NCI-H1092 (cell line): ENCODE results near the gene CNTN4.

Experiments
- DNase-seq: peaks from one replicate; lab custom pipeline; 2025; lab: John Stamatoyannopoulos, UW

The CNTN4 gene

DNA sequence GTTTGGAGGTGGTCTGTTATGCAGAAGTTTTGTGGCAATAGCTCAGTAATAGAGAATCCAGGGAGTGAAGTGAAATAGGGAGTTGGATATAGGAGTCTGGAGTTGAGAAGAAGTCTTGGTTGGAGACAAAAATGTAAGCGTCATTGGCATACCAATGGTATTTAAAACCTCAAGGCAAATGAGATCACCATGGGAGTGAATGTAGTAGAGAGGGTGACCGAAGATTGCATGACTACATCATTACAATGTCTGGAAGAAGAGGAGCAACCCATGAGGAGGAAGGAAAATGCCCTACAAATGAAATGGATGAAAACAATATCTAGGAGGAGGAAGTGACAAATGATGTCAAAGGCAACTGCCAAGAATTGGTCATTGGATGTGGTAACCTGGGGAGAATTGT lies 54.4 kb downstream of the CNTN4 start:
- no peak for DNase-seq

- DNase-seq = no peak
Measured at GRCh38 chr3:2153547-2153946, 54.9 kb downstream of the CNTN4 start.

GRCh38 chr3:2154621-2155020 lies 56.0 kb downstream of the CNTN4 start:
- no peak for DNase-seq

DNA sequence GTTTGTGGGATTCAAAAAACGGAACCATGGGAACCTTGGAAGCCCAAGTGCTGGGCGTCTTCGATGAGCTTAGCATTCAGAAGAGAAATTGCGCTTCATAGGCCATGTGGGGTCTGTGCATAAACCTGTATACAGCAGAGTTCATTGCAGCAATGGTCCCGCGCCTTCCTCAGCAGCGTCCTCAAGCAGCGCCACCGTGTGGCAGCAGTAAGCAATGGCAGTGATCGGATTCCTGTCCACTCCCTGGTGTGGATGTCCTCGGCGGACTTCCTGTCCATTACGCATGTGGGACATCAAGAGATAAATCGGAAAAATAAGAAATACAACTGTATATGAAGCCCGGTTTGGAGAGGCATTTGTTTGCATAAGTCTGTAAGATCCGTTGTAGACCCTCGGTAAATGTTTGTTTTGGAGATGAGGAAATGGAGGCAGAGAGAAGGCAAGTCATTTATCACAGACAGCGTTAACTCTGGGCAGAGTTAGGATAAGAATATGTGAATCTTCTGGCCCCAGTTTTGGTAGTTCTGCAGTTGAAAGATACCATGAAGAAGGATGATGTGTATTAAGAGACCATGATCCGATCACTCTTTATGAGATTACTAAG lies 57.7 kb downstream of the CNTN4 start:
- DNase-seq = no peak

DNA sequence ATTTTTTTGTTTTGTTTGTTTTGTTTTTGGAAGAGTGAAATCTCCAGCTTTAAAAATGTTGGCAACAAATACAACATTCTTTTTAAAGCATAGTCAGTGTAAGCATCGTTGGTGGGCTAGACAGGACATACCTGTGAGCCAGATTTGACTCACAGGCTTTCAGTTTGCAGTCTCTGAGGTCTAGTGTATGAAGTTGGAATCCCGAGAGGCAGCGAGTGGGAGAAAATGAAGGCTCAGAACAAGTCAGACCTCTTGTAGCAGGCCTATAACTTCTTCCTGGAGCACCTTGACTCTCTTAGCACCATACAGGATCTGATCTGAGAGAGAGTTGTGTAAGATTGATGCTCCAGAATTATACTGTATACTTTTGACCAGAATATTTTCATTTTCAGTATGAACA lies 60.2 kb downstream of the CNTN4 start:
- DNase-seq = no peak

- DNase-seq = no peak
Measured at GRCh38 chr3:2166552-2166951, 67.9 kb downstream of the CNTN4 start.

- no peak for DNase-seq
Measured at GRCh38 chr3:2172561-2173171, 74.0 kb downstream of the CNTN4 start.

DNA sequence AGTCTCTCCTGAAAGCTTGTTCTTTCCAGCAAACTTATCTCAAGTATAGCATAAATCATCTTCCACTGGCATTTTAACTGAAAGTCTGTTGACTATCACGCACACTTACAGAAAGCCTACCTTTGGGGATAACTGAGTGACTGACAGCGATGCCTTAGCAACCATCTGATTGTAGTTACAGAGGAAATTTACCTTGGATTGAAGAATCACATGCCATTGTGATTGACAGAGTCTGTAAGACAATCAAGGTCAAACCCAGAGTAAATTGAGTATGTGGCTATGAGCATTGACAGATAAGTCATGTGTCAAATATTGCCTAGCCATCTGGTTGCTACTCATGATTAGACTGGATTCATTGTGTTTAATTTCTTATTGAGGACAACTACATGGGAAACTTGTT lies 82.0 kb downstream of the CNTN4 start:
- no peak for DNase-seq

GRCh38 chr3:2198776-2199279 lies 100.2 kb downstream of the CNTN4 start:
- DNase-seq = no peak

- no peak for DNase-seq
Measured at GRCh38 chr3:2204054-2204453, 105.4 kb downstream of the CNTN4 start.

- DNase-seq = no peak
Measured at GRCh38 chr3:2205692-2206091, 107.0 kb downstream of the CNTN4 start.

GRCh38 chr3:2206536-2206935 lies 107.9 kb downstream of the CNTN4 start:
- no peak for DNase-seq

- DNase-seq = no peak
Measured at GRCh38 chr3:2211568-2211967, 112.9 kb downstream of the CNTN4 start.

- DNase-seq = no peak
Measured at GRCh38 chr3:2212206-2212605, 113.5 kb downstream of the CNTN4 start.

DNA sequence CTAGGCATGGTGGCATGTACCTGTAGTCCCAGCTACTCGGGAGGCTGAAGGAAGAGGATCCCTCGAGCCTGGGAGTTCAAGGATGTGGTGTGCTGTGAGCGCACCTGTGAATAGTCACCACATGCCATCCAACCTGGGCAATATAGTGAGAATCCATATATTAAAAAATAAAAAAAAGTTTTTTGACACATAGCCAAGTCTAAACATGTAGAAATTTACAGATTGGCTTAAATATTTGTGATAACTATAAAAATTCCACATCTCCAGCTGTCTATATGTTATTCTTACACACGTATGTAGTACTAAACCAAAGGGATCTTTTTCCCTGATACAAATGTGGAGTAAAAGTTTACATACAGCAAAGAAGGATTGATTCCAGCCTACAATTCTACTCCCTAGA lies 119.7 kb downstream of the CNTN4 start:
- DNase-seq = no peak

GRCh38 chr3:2218816-2219215 lies 120.2 kb downstream of the CNTN4 start:
- no peak for DNase-seq

GRCh38 chr3:2236203-2236602 lies 137.5 kb downstream of the CNTN4 start:
- no peak for DNase-seq

- DNase-seq = no peak
Measured at GRCh38 chr3:2244137-2244536, 145.5 kb downstream of the CNTN4 start.

DNA sequence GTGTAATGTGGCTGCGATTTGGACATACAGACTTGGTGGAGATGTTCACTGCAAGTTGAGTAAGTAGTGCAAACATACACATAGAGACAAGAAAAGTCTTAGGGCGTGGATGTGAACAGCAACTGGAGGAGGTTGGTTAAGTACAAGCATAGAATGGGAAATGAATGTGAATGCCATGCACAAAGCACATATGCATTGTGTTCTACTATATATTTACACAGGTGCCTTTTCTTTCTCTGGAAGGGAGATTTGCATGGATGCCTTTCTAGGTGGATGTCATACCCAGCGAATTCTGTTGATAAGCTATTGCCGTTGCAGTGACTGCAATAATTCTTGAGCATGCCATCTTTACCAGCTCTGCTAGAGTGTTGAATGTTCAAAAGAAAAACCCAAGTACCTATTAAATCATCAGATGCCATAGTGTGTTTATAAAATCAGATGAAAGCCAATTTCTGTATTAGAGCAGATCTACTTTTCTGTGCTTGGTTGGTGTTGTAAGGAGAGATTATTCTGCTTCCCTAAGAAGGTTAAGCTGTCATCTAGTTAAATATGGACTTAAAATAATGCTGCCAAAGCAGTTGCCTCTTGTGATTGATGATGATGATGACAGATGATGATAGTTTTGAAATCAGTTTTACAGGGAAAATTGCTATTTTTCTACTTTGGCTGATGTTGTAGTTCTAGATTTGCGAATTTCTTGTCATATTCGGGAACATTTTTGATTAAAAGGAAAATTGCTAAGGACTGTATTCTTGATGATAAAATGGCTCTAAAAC lies 148.4 kb downstream of the CNTN4 start:
- DNase-seq = no peak

GRCh38 chr3:2247831-2248230 lies 149.2 kb downstream of the CNTN4 start:
- DNase-seq = no peak

DNA sequence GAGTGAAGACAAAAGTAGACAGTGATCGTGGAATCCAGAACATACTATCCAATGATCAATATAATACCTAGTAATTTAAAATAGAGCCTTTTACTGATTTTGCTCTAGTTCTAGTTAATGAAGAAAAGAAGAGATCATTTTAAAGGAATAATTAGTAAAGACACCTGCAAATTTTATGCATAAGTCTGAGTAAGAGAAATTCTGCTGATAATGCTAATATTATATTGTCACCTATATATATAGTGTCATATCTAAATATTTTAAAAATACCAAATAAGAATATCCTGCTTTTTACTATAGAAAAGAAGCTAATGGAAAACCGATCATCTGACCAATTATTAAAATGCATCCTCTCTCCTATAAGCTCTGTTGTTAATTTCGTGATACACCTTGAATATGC lies 152.1 kb downstream of the CNTN4 start:
- no peak for DNase-seq

DNA sequence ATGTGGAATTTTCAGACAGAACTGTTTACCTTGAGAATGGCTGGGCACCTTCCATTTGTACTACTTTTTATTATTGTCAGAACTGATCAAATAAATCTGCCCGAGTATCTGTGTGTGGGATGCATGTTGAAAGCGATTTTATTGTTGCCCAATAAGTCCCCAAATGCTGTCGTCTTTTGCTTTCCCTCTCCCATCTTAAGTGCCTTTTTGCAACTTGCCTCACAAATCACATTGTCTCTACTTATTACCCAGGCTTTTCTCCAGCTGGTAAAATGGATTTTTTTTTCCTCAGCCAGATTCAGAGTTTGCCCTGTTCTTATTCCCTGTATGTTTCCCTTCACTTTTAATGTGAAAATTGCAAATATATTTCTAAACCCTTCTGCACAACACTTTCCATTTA lies 163.1 kb downstream of the CNTN4 start:
- no peak for DNase-seq

GRCh38 chr3:2262204-2262603 lies 163.5 kb downstream of the CNTN4 start:
- no peak for DNase-seq
